Panc1 (cell line): Measurements from ENCODE around the gene BACE2. TPM values are rescaled to one million over a fixed set of nuclear protein-coding genes. Genes with fewer than 3 reads are reported as not detected.

Experiments used
- ATAC-seq: fragments of 200-7000 bp; cut with Tn5 transposase; 2 replicates; pipeline ENCODE4 v1.9.1; 2020; ENCODE audit warnings: mild to moderate bottlenecking, moderate library complexity
- BruUV-seq: library from RNA; stranded (reverse); fragments of 400-500 nt; replicated peaks from 2 replicates; lab custom pipeline; 2021; lab: Mats Ljungman, UMichigan
- CTCF ChIA-PET: fragments of 300-600 bp; sonication (Branson Sonifier 250); formaldehyde crosslinking; loops from one replicate; lab custom pipeline; 2022; ENCODE audit warnings: antibody characterized with exemption; lab: Charles Lee
- POLR2A ChIA-PET: fragments of 300-600 bp; sonication (Branson Sonifier 250); formaldehyde crosslinking; loops from one replicate; lab custom pipeline; 2022; ENCODE audit warnings: antibody characterized with exemption; lab: Charles Lee
- DNase-seq: peaks from one replicate; pipeline ENCODE4 v3.0.0-alpha.2; 2010; ENCODE audit warnings: low read depth, low spot score
- H3K27ac ChIP-seq: 2 replicates; pipeline ENCODE4 v1.5.1; 2011; ENCODE audit warnings: mild to moderate bottlenecking, low read length, inconsistent platforms
- H3K27me3 ChIP-seq: fragments of 200-500 bp; sonication (Bioruptor generic); 2 replicates; pipeline ENCODE4 v1.6.0; 2014; ENCODE audit warnings: low read length, inconsistent platforms; ENCODE audit not compliant: control insufficient read depth, insufficient read depth
- H3K36me3 ChIP-seq: fragments of 200-500 bp; sonication (Bioruptor generic); 2 replicates; pipeline ENCODE4 v1.5.1; 2014; ENCODE audit warnings: inconsistent platforms, mild to moderate bottlenecking, low read length, moderate library complexity; ENCODE audit not compliant: control insufficient read depth, insufficient read depth
- H3K4me1 ChIP-seq: 2 replicates; pipeline ENCODE4 v1.5.1; 2011; ENCODE audit warnings: inconsistent platforms, mild to moderate bottlenecking, low read length, moderate library complexity; ENCODE audit not compliant: control insufficient read depth, insufficient read depth
- H3K4me3 ChIP-seq, 2 experiments: 2 replicates each; pipeline ENCODE4 v1.5.1; 2011 to 2012; ENCODE audit warnings: low read depth in 2 of 2, low read length in 2 of 2, mild to moderate bottlenecking in 2 of 2, inconsistent platforms in 1 of 2, moderate library complexity in 1 of 2
- H3K9me3 ChIP-seq: fragments of 200-500 bp; sonication (Bioruptor generic); 2 replicates; pipeline ENCODE4 v1.5.1; 2014; ENCODE audit warnings: low read depth, mild to moderate bottlenecking, inconsistent platforms, low read length, moderate library complexity; ENCODE audit not compliant: control insufficient read depth, insufficient read depth
- POLR2AphosphoS5 ChIP-seq: IDR thresholded peaks from 2 replicates; pipeline ENCODE4 v1.6.1; 2012; ENCODE audit warnings: mild to moderate bottlenecking, low read depth, low read length, moderate library complexity
- SIN3A ChIP-seq: IDR thresholded peaks from 2 replicates; pipeline ENCODE4 v1.6.1; 2012; ENCODE audit warnings: low read depth, mild to moderate bottlenecking, low read length, moderate library complexity, borderline replicate concordance; ENCODE audit not compliant: insufficient read depth
- TCF7L2 ChIP-seq: IDR thresholded peaks from 2 replicates; pipeline ENCODE4 v1.6.1; 2011; ENCODE audit warnings: mild to moderate bottlenecking, low read depth, low read length, inconsistent platforms
- in situ Hi-C: cut with HindIII; loops from 2 replicates; pipeline ENCODE4 v1.10.0; 2016; ENCODE audit warnings: low sequenced_read_pairs, low pct_unique_long_range_greater_than_20kb
- intact Hi-C: fragments of 100-400 bp; cut with micrococcal nuclease; formaldehyde crosslinking; loops from one replicate; pipeline ENCODE4 v1.10.0; 2022; ENCODE audit not compliant: unreplicated experiment
- total RNA-seq: library from RNA; stranded (reverse); gene quantifications from one replicate; pipeline ENCODE4 v1.2.1, GENCODE V29; 2021; ENCODE audit not compliant: unreplicated experiment
- TF ChIP-seq, protein P1 (sequence below), 2 experiments: IDR thresholded peaks; 2 replicates each; pipeline ENCODE4 v1.6.1; 2011 to 2012; ENCODE audit warnings: low read depth in 2 of 2, control low read depth in 1 of 2, low read length in 1 of 2, mild to moderate bottlenecking in 1 of 2, moderate library complexity in 1 of 2; ENCODE audit not compliant: insufficient read depth in 1 of 2
- TF ChIP-seq, protein P2 (sequence below): fragments of 450-650 bp; IDR thresholded peaks from 2 replicates; pipeline ENCODE4 v1.5.1; 2017; ENCODE audit warnings: mild to moderate bottlenecking

BACE2 gene
- total RNA-seq, 1 experiment from 2014 or later, result 16.3 TPM

DNA sequence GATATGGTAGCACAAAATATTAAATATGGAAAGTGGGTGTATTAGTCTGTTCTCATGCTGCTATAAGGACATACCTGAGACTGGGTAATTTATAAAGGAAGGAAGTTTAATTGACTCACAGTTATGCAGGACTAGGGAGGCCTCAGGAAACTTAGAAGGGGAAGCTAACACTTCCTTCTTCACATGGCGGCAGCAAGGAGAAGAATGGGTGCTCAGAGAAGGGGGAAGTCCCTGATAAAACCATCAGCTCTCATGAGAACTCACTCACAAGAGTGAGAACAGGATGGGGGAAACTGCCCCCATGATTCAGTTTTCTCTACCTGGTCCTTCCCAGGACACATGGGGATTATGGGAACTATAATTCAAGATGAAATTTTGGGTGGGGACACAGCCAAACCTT is 15.8 kb upstream of the BACE2 start:
- no peak for TF ChIP-seq POLR2AphosphoS5
- TF ChIP-seq, protein P1, sequence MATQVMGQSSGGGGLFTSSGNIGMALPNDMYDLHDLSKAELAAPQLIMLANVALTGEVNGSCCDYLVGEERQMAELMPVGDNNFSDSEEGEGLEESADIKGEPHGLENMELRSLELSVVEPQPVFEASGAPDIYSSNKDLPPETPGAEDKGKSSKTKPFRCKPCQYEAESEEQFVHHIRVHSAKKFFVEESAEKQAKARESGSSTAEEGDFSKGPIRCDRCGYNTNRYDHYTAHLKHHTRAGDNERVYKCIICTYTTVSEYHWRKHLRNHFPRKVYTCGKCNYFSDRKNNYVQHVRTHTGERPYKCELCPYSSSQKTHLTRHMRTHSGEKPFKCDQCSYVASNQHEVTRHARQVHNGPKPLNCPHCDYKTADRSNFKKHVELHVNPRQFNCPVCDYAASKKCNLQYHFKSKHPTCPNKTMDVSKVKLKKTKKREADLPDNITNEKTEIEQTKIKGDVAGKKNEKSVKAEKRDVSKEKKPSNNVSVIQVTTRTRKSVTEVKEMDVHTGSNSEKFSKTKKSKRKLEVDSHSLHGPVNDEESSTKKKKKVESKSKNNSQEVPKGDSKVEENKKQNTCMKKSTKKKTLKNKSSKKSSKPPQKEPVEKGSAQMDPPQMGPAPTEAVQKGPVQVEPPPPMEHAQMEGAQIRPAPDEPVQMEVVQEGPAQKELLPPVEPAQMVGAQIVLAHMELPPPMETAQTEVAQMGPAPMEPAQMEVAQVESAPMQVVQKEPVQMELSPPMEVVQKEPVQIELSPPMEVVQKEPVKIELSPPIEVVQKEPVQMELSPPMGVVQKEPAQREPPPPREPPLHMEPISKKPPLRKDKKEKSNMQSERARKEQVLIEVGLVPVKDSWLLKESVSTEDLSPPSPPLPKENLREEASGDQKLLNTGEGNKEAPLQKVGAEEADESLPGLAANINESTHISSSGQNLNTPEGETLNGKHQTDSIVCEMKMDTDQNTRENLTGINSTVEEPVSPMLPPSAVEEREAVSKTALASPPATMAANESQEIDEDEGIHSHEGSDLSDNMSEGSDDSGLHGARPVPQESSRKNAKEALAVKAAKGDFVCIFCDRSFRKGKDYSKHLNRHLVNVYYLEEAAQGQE (IDR thresholded peaks at IDR 0.05; ENCODE audit: insufficient read depth in 1 of 2, low read depth in 2 of 2, low read length in 1 of 2), result no peak
- TF ChIP-seq, protein P2, sequence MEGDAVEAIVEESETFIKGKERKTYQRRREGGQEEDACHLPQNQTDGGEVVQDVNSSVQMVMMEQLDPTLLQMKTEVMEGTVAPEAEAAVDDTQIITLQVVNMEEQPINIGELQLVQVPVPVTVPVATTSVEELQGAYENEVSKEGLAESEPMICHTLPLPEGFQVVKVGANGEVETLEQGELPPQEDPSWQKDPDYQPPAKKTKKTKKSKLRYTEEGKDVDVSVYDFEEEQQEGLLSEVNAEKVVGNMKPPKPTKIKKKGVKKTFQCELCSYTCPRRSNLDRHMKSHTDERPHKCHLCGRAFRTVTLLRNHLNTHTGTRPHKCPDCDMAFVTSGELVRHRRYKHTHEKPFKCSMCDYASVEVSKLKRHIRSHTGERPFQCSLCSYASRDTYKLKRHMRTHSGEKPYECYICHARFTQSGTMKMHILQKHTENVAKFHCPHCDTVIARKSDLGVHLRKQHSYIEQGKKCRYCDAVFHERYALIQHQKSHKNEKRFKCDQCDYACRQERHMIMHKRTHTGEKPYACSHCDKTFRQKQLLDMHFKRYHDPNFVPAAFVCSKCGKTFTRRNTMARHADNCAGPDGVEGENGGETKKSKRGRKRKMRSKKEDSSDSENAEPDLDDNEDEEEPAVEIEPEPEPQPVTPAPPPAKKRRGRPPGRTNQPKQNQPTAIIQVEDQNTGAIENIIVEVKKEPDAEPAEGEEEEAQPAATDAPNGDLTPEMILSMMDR, result no peak
- no peak for TF ChIP-seq TCF7L2
- no peak for TF ChIP-seq SIN3A
- POLR2A ChIA-PET, result no interaction called here
- Histone ChIP-seq H3K27me3 (no peaks in the 10 kb centered on the region), H3K36me3 (no peaks in the 10 kb centered on the region), H3K4me3 (no peak overlapping the region), H3K4me1 (no peaks in the 10 kb centered on the region; the same call in 1 of the 2 replicates), H3K9me3 (no peaks in the 10 kb centered on the region), H3K27ac (no peak overlapping the region)
- BruUV-seq, result no TSS peak
- ATAC-seq (no peak), DNase-seq (no peak)
- intact Hi-C loops (no loop called here), in situ Hi-C loops (no loop called here)
- CTCF ChIA-PET, result no interaction called here

DNA sequence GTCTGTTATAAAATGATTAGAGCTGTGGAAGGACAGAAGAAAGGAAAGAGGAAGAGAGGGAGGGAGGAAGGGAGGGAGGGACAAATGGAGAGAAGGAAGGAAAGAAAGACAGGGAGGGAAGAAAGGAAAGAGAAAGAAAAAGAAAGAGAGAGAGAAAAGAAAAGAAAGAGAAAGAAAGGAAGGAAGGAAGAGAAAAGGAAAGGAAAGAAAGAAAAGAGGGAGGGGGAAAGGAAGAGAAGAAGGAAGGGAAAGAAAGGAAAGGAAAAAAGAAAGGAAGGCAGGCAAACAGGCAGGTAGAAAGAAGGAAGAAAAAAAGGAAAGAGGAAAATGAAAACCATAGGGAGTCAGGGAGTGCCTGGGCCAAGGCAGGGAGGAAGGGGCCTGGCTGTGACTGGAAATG is 14.5 kb upstream of the BACE2 start:
- DNase-seq (no peak), ATAC-seq (no peak)
- no peak for TF ChIP-seq POLR2AphosphoS5
- TF ChIP-seq, protein P2, result no peak
- no peak for TF ChIP-seq SIN3A
- TF ChIP-seq TCF7L2, result no peak
- TF ChIP-seq, protein P1 (IDR thresholded peaks at IDR 0.05; ENCODE audit: insufficient read depth in 1 of 2, low read depth in 2 of 2, low read length in 1 of 2), result no peak
- Histone ChIP-seq H3K4me3 (no peak overlapping the region), H3K36me3 (no peaks in the 10 kb centered on the region), H3K4me1 (no peaks in the 10 kb centered on the region), H3K9me3 (peaks cover 1% of the 10 kb centered on the region; the same call in 1 of the 2 replicates), H3K27ac (no peak overlapping the region), H3K27me3 (no peaks in the 10 kb centered on the region)
- ChIA-PET POLR2A (no interaction called here), CTCF (no interaction called here)
- BruUV-seq, result no TSS peak
- intact Hi-C loops (no loop called here), in situ Hi-C loops (no loop called here)
